Measurements from ENCODE around the gene KDM1A. TPM values are rescaled to one million over a fixed set of nuclear protein-coding genes. Genes with fewer than 3 reads are reported as not detected.

Gene KDM1A
- total RNA-seq, 1 experiment from 2014 or later, result 72.3 TPM

- no peak for DNase-seq (ENCODE audit: unreplicated experiment)
- no TSS peak for BruUV-seq (replicated peaks)
- peaks cover 55% of the 10 kb centered on the region for H3K36me3 Mint-ChIP-seq (ENCODE audit: insufficient read depth, unreplicated experiment)
- intact Hi-C loops (cut with micrococcal nuclease), result no loop called here
- no peak for TF ChIP-seq CTCF (IDR thresholded peaks at IDR 0.05; ENCODE audit: unreplicated experiment)
- H3K9me3 Mint-ChIP-seq (ENCODE audit: unreplicated experiment), result no peaks in the 10 kb centered on the region
- H3K4me3 Mint-ChIP-seq (ENCODE audit: unreplicated experiment), result no peak overlapping the region
- peaks cover 6% of the 10 kb centered on the region for H3K4me1 Mint-ChIP-seq (ENCODE audit: insufficient read depth, unreplicated experiment)
- no peak overlapping the region for H3K27ac Mint-ChIP-seq (ENCODE audit: low read depth, unreplicated experiment)
- H3K27me3 Mint-ChIP-seq (ENCODE audit: insufficient read depth, unreplicated experiment), result no peaks in the 10 kb centered on the region
- CTCF ChIA-PET, result interaction anchor here (0.6 to 1.7 kb wide), 3 partner anchors 37 to 123 kb away, joined by 3 to 4 read pairs (median 3); no protein-coding TSS in a partner anchor
- POLR2A ChIA-PET, result interaction anchor here (0.6 to 0.9 kb wide), 3 partner anchors 9 to 297 kb away, joined by 3 read pairs; no protein-coding TSS in a partner anchor
Observed at GRCh38 chr1:23062271-23062670, 43.0 kb downstream of the KDM1A start.

DNA sequence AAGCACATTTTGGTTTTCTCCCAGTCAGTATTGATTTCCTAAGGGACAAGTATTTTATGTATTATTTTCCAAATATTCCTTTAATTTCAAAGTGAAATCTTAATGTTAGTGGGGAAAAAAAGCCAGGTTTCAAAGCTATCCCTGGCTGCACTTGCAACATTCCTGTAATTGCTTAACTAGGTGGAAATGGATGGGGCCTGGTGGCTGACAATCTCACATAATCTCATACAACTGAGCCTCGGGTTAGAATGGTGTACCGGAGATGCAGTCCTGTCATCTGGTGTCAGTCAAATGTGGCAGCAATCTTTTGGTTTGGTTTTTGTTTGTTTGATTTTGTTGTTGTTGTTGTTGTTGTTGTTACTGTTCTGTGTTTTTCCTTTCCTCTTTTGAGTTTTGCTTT lies 46.1 kb downstream of the KDM1A start:
- H3K27ac Mint-ChIP-seq (ENCODE audit: low read depth, unreplicated experiment), result no peak overlapping the region
- H3K36me3 Mint-ChIP-seq (ENCODE audit: insufficient read depth, unreplicated experiment), result peaks cover 52% of the 10 kb centered on the region
- BruUV-seq (replicated peaks), result no TSS peak
- no peak for TF ChIP-seq CTCF (IDR thresholded peaks at IDR 0.05; ENCODE audit: unreplicated experiment)
- no peaks in the 10 kb centered on the region for H3K9me3 Mint-ChIP-seq (ENCODE audit: unreplicated experiment)
- ChIA-PET CTCF (no interaction called here), POLR2A (no interaction called here)
- no peak overlapping the region for H3K4me3 Mint-ChIP-seq (ENCODE audit: unreplicated experiment)
- no peaks in the 10 kb centered on the region for H3K27me3 Mint-ChIP-seq (ENCODE audit: insufficient read depth, unreplicated experiment)
- H3K4me1 Mint-ChIP-seq (ENCODE audit: insufficient read depth, unreplicated experiment), result peaks cover 6% of the 10 kb centered on the region
- intact Hi-C loops (cut with micrococcal nuclease), result no loop called here
- DNase-seq (ENCODE audit: unreplicated experiment), result no peak

DNA sequence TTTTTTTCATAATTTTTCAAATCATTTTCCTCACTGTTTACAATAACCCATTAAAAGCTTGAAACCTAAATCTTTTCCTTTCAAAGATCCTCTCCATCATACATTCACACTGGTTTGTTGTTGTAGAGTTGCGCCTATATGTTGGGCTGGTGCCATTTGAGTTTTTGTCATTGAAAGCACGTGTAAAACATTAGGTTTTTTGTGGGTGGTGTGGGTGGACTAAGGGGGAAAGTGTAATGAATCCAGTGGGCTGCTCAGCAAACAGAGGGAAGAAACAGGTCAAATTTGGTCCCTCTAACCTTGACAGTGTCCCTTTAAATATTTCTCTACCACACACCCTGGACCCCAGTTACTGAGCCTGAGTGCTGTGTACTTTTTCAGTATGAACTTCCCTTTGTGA lies 46.8 kb downstream of the KDM1A start:
- peaks cover 52% of the 10 kb centered on the region for H3K36me3 Mint-ChIP-seq (ENCODE audit: insufficient read depth, unreplicated experiment)
- TF ChIP-seq CTCF (IDR thresholded peaks at IDR 0.05; ENCODE audit: unreplicated experiment), result no peak
- ChIA-PET POLR2A (interaction anchor here (0.5 to 1.3 kb wide), 3 partner anchors 8 to 57 kb away, joined by 3 to 5 read pairs (median 3); no protein-coding TSS in a partner anchor), CTCF (interaction anchor here (0.6 to 1.0 kb wide), 2 partner anchors 15 to 1035 kb away, joined by 3 read pairs; no protein-coding TSS in a partner anchor)
- H3K27ac Mint-ChIP-seq (ENCODE audit: low read depth, unreplicated experiment), result no peak overlapping the region
- H3K4me1 Mint-ChIP-seq (ENCODE audit: insufficient read depth, unreplicated experiment), result peaks cover 6% of the 10 kb centered on the region
- intact Hi-C loops (cut with micrococcal nuclease), result no loop called here
- BruUV-seq (replicated peaks), result no TSS peak
- H3K9me3 Mint-ChIP-seq (ENCODE audit: unreplicated experiment), result no peaks in the 10 kb centered on the region
- no peak for DNase-seq (ENCODE audit: unreplicated experiment)
- H3K4me3 Mint-ChIP-seq (ENCODE audit: unreplicated experiment), result no peak overlapping the region
- no peaks in the 10 kb centered on the region for H3K27me3 Mint-ChIP-seq (ENCODE audit: insufficient read depth, unreplicated experiment)

DNA sequence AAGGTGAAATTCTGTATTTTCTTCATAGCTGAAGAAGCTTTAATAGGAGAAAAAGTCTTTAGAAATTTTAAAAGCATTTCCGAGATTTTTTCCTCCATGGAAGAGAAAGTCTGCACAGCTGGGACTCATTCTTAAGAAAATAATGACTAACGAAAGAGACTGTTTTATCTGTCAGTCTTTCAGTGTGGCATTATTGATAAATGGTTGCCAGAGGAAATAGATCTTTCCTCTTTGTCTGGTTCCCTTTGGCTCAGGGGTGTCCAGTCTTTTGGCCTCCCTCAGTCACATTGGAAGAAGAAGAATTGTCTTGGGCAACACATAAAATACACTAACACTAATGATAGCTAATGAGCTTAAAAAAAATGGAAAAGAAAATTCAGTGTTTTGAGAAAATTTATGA lies 49.9 kb downstream of the KDM1A start:
- no peak for TF ChIP-seq CTCF (IDR thresholded peaks at IDR 0.05; ENCODE audit: unreplicated experiment)
- Mint-ChIP-seq H3K9me3 (ENCODE audit: unreplicated experiment) (no peaks in the 10 kb centered on the region), H3K27me3 (ENCODE audit: insufficient read depth, unreplicated experiment) (no peaks in the 10 kb centered on the region), H3K4me3 (ENCODE audit: unreplicated experiment) (no peak overlapping the region), H3K4me1 (ENCODE audit: insufficient read depth, unreplicated experiment) (peaks cover 6% of the 10 kb centered on the region), H3K36me3 (ENCODE audit: insufficient read depth, unreplicated experiment) (peaks cover 69% of the 10 kb centered on the region), H3K27ac (ENCODE audit: low read depth, unreplicated experiment) (no peak overlapping the region)
- CTCF ChIA-PET, result interaction anchor here (0.5 kb wide), 1 partner anchor 62 kb away, joined by 4 read pairs; no protein-coding TSS in a partner anchor
- POLR2A ChIA-PET, result interaction anchor here (0.6 to 0.8 kb wide), 3 partner anchors 48 to 394 kb away, joined by 3 to 4 read pairs (median 4); no protein-coding TSS in a partner anchor
- no peak for DNase-seq (ENCODE audit: unreplicated experiment)
- intact Hi-C loops (cut with micrococcal nuclease), result no loop called here
- BruUV-seq (replicated peaks), result no TSS peak
